DOHH2 (cell line): Measurements from ENCODE around the gene LRP10.

Experiments used
- H3F3A ChIP-seq: fragments of 200-600 bp; sonication (generic), shearing (Covaris generic); 2 replicates; pipeline ENCODE4 v1.6.0; 2016; ENCODE audit warnings: antibody characterized with exemption, mild to moderate bottlenecking; ENCODE audit not compliant: control insufficient read depth, insufficient read depth
- H3K27ac ChIP-seq: fragments of 200-600 bp; sonication (generic); 2 replicates; pipeline ENCODE4 v1.5.1; 2014; ENCODE audit warnings: low read depth, mild to moderate bottlenecking, low read length, moderate library complexity
- H3K27me3 ChIP-seq: fragments of 200-600 bp; sonication (generic); 2 replicates; pipeline ENCODE4 v1.6.1; 2014; ENCODE audit warnings: mild to moderate bottlenecking, low read length, mixed read lengths; ENCODE audit not compliant: control insufficient read depth
- H3K36me3 ChIP-seq: fragments of 200-600 bp; sonication (generic); 2 replicates; pipeline ENCODE4 v1.6.1; 2014; ENCODE audit warnings: mild to moderate bottlenecking, low read length, moderate library complexity, mixed read lengths; ENCODE audit not compliant: control insufficient read depth
- H3K4me1 ChIP-seq: fragments of 200-600 bp; sonication (generic); 2 replicates; pipeline ENCODE4 v1.6.1; 2014; ENCODE audit warnings: mild to moderate bottlenecking, low read length, mixed read lengths; ENCODE audit not compliant: control insufficient read depth
- H3K4me2 ChIP-seq: fragments of 200-600 bp; sonication (generic); 2 replicates; pipeline ENCODE4 v1.6.0; 2014; ENCODE audit warnings: mild to moderate bottlenecking, low read length, moderate library complexity
- H3K4me3 ChIP-seq: fragments of 200-600 bp; sonication (generic); 2 replicates; pipeline ENCODE4 v1.5.1; 2014; ENCODE audit warnings: mild to moderate bottlenecking, low read length, mixed read lengths
- H3K79me2 ChIP-seq: fragments of 200-600 bp; sonication (generic); 2 replicates; pipeline ENCODE4 v1.6.1; 2014; ENCODE audit warnings: mild to moderate bottlenecking, low read length, mixed read lengths; ENCODE audit not compliant: control insufficient read depth
- H3K9me2 ChIP-seq: fragments of 200-600 bp; sonication (generic); replicated peaks from 2 replicates; pipeline ENCODE4 v1.6.1; 2014; ENCODE audit warnings: mild to moderate bottlenecking, low read length, mixed read lengths; ENCODE audit not compliant: control insufficient read depth
- H3K9me3 ChIP-seq: fragments of 200-600 bp; sonication (generic); 2 replicates; pipeline ENCODE4 v1.6.1; 2014; ENCODE audit warnings: antibody characterized with exemption, low read length, mixed read lengths; ENCODE audit not compliant: control insufficient read depth, insufficient read depth
- H4K20me1 ChIP-seq: fragments of 200-600 bp; sonication (generic); 2 replicates; pipeline ENCODE4 v1.6.0; 2014; ENCODE audit warnings: low read depth, mild to moderate bottlenecking, antibody characterized with exemption, low read length, moderate library complexity; ENCODE audit not compliant: control insufficient read depth, insufficient read depth
- EZH2phosphoT487 ChIP-seq: fragments of 200-600 bp; sonication (generic); IDR thresholded peaks from 2 replicates; pipeline ENCODE4 v1.6.1; 2017; ENCODE audit warnings: borderline replicate concordance, mild to moderate bottlenecking, antibody characterized with exemption, low read length, moderate library complexity, mixed read lengths
- TF ChIP-seq, protein P1 (sequence below): fragments of 200-600 bp; sonication (generic); IDR thresholded peaks from one replicate; pipeline ENCODE4 v1.5.1; 2014; ENCODE audit warnings: antibody characterized with exemption, mild to moderate bottlenecking, low read depth, low read length; ENCODE audit not compliant: poor library complexity, severe bottlenecking

The LRP10 gene

DNA sequence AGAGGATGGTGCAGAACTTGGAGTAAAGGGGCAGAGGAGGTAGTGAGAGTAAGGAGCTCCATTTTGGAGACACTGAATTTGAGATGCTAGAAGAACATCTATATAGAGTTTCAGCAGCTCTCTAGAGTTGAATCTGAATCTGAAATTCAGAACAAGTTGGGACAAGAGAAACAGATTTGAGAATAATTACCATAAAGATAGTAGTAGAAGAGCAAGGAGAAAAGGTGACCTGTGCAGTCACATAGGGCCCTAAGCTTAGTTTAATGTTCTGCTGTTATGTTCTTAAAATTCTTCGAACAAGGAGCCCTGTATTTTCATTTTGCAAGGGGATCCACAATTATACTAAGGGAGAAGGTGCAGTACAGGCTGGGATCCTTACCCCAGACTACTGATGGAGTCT is 18.9 kb downstream of the LRP10 start:
- Histone ChIP-seq H3K27ac (no peak overlapping the region), H3K79me2 (no peaks in the 10 kb centered on the region), H3K4me2 (peak overlapping the region; percentile 94; the same call in 1 of the 2 replicates), H3K27me3 (no peaks in the 10 kb centered on the region), H3K36me3 (peaks cover 2% of the 10 kb centered on the region; the same call in 1 of the 2 replicates), H3F3A (peaks cover 31% of the 10 kb centered on the region), H4K20me1 (no peaks in the 10 kb centered on the region), H3K4me3 (no peak overlapping the region), H3K4me1 (peaks cover 72% of the 10 kb centered on the region), H3K9me3 (no peaks in the 10 kb centered on the region), H3K9me2 (no peaks in the 10 kb centered on the region)
- TF ChIP-seq, protein P1, sequence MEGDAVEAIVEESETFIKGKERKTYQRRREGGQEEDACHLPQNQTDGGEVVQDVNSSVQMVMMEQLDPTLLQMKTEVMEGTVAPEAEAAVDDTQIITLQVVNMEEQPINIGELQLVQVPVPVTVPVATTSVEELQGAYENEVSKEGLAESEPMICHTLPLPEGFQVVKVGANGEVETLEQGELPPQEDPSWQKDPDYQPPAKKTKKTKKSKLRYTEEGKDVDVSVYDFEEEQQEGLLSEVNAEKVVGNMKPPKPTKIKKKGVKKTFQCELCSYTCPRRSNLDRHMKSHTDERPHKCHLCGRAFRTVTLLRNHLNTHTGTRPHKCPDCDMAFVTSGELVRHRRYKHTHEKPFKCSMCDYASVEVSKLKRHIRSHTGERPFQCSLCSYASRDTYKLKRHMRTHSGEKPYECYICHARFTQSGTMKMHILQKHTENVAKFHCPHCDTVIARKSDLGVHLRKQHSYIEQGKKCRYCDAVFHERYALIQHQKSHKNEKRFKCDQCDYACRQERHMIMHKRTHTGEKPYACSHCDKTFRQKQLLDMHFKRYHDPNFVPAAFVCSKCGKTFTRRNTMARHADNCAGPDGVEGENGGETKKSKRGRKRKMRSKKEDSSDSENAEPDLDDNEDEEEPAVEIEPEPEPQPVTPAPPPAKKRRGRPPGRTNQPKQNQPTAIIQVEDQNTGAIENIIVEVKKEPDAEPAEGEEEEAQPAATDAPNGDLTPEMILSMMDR, result no peak
- TF ChIP-seq EZH2phosphoT487, result no peak

DNA sequence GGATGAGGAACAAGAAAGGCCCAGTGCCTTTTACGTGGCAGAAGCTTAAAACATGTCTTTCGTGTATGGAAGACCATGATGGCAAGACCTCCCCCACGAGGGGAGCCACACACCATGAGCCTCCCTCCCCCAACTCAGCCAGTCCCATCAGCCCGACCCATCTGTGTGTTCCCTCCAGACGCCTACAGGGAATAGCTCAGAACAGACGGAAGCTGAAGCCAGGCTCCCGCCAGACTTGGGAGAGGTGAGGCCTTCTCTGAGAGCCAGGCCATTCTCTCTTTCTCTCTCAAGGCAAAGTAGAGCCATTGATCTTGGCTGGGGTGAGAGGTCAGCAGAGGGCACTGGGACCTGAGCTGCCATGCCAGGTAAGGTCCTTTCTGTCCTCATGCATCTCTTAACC is 20.9 kb downstream of the LRP10 start:
- Histone ChIP-seq H3K36me3 (peaks cover 2% of the 10 kb centered on the region; the same call in 1 of the 2 replicates), H3K9me2 (no peaks in the 10 kb centered on the region), H3K4me1 (peaks cover 53% of the 10 kb centered on the region), H3K4me2 (no peak overlapping the region), H3K79me2 (no peaks in the 10 kb centered on the region), H4K20me1 (no peaks in the 10 kb centered on the region), H3K4me3 (no peak overlapping the region), H3K27me3 (no peaks in the 10 kb centered on the region), H3K27ac (no peak overlapping the region), H3F3A (peaks cover 27% of the 10 kb centered on the region), H3K9me3 (no peaks in the 10 kb centered on the region)
- no peak for TF ChIP-seq EZH2phosphoT487
- TF ChIP-seq, protein P1, result no peak

DNA sequence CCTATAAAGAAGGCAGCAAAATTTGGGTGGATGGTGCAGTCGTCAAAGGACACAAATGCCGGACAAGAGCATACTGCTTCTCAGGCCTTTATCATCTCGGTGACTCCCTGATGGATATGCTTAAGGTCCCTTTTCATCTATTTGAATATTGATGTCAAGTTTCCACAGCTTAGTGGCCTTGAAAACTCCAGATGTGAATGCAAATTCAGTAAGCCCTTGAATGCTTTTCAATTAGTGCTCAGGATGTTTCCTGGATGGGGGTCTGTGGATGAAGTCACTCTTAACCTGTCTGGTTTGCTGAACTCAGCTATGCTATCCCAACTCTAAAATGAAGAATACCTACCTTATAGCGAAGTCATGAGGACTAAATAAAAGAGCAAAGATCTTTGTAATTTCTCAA is 22.2 kb downstream of the LRP10 start:
- Histone ChIP-seq H3K9me3 (no peaks in the 10 kb centered on the region), H3K4me2 (peak overlapping the region; percentile 55), H3F3A (peaks cover 17% of the 10 kb centered on the region), H3K27ac (peak overlapping the region; percentile 47), H3K9me2 (no peaks in the 10 kb centered on the region), H3K36me3 (peaks cover 4% of the 10 kb centered on the region), H3K4me3 (peak overlapping the region; percentile 27), H4K20me1 (no peaks in the 10 kb centered on the region), H3K4me1 (peaks cover 42% of the 10 kb centered on the region), H3K27me3 (no peaks in the 10 kb centered on the region), H3K79me2 (no peaks in the 10 kb centered on the region)
- TF ChIP-seq EZH2phosphoT487, result no peak
- TF ChIP-seq, protein P1, result no peak

DNA sequence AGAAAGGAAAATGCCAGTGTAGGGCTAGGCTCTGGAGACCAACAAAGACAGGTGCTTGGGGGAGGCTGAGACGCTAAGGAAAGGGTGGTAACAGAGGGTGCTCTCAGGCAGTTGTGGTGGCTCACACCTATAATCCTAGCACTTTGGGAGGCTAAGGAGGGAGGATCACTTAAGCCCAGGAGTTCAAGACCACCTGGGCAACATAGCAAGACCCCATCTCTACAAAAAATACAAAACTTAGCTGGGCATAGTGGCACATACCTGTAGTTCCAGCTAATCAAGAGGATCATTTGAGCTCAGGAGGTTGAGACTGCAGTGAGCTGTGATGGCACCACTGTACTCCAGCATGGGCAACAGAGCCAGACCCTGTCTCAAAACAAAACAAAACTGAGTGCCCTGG is 23.9 kb downstream of the LRP10 start:
- Histone ChIP-seq H4K20me1 (peaks cover 2% of the 10 kb centered on the region; the same call in 1 of the 2 replicates), H3K4me3 (no peak overlapping the region), H3K4me1 (peaks cover 32% of the 10 kb centered on the region), H3K79me2 (no peaks in the 10 kb centered on the region), H3K36me3 (peaks cover 20% of the 10 kb centered on the region), H3F3A (peaks cover 13% of the 10 kb centered on the region), H3K27me3 (no peaks in the 10 kb centered on the region), H3K4me2 (no peak overlapping the region), H3K9me2 (no peaks in the 10 kb centered on the region), H3K27ac (no peak overlapping the region), H3K9me3 (no peaks in the 10 kb centered on the region)
- TF ChIP-seq EZH2phosphoT487, result no peak
- TF ChIP-seq, protein P1, result no peak
